Stimulated activated naive B cell treated with anti-CD40 and anti-IgM and Interleukin-4, amounts not matched to agents 10 μg/mL and 1 μg/mL and 100 μg/mL, for 72 hours (primary cell): ENCODE results near the gene PRPF40B.
"Not testable (repeated sequence)": the region's sequence is repeated elsewhere in the genome, so short reads cannot be mapped to it uniquely, and the experiment has no call there.

Experiments
- ATAC-seq, 2 donors: fragments of 150-1000 bp; cut with Tn5 transposase; replicated peaks; 2 replicates each; pipeline ENCODE4 v1.10.0; 2021; ENCODE audit warnings: moderate library complexity in 1 of 2
- DNase-seq: peaks from one replicate; pipeline ENCODE4 v3.0.0; 2021
- H3K27ac Mint-ChIP-seq: one replicate; pipeline ENCODE4 v1.8.0; 2022; ENCODE audit warnings: mild to moderate bottlenecking, mixed read lengths
- H3K27me3 Mint-ChIP-seq, 2 donors: one replicate each; pipeline ENCODE4 v1.8.0; 2022; ENCODE audit warnings: mixed read lengths in 2 of 2
- H3K36me3 Mint-ChIP-seq, 2 donors: one replicate each; pipeline ENCODE4 v1.8.0; 2022; ENCODE audit warnings: mixed read lengths in 2 of 2, mild to moderate bottlenecking in 1 of 2
- H3K4me1 Mint-ChIP-seq, 2 donors: one replicate each; pipeline ENCODE4 v1.8.0; 2022; ENCODE audit warnings: mixed read lengths in 2 of 2, mild to moderate bottlenecking in 1 of 2
- H3K4me3 Mint-ChIP-seq, 2 donors: one replicate each; pipeline ENCODE4 v1.8.0; 2022; ENCODE audit warnings: mild to moderate bottlenecking in 2 of 2, mixed read lengths in 2 of 2, moderate library complexity in 1 of 2
- H3K9me3 Mint-ChIP-seq, 2 donors: one replicate each; pipeline ENCODE4 v1.8.0; 2022; ENCODE audit warnings: mixed read lengths in 2 of 2, mild to moderate bottlenecking in 1 of 2

Gene PRPF40B

GRCh38 chr12:49588721-49589516, 34.4 kb upstream of the PRPF40B start:
- DNase-seq (no peak), ATAC-seq (no peak)
- Mint-ChIP-seq H3K4me1 (peaks cover 3 to 14% of the 10 kb centered on the region in 2 donors), H3K36me3 (peaks cover 31 to 56% of the 10 kb centered on the region in 2 donors), H3K27me3 (no peaks in the 10 kb centered on the region), H3K27ac (no peak overlapping the region), H3K4me3 (no peak overlapping the region), H3K9me3 (peaks cover 5 to 8% of the 10 kb centered on the region in 2 donors)

DNA sequence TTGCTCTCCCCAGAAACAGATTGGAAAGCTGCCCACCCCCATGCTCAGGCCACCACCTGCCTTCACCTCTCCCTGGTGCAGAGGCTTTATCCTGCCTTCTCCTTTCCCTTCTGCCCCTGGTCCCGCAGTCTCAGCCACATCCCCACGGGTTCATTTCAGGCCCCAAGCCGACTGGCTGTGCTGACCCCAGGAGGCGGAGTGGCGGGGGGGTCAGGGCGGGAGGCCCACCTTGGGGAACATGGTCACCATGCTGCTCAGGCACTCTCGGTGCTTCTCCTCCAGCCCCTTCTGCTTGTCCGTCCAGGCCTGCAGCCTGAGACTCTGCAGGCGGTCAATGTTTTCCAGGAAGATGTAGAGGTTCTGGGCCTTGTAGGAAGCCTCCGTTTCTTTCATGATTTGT, 24.8 kb upstream of the PRPF40B start:
- no peak for ATAC-seq
- Mint-ChIP-seq H3K36me3 (peaks cover 11 to 19% of the 10 kb centered on the region in 2 donors), H3K9me3 (no peaks in the 10 kb centered on the region)

DNA sequence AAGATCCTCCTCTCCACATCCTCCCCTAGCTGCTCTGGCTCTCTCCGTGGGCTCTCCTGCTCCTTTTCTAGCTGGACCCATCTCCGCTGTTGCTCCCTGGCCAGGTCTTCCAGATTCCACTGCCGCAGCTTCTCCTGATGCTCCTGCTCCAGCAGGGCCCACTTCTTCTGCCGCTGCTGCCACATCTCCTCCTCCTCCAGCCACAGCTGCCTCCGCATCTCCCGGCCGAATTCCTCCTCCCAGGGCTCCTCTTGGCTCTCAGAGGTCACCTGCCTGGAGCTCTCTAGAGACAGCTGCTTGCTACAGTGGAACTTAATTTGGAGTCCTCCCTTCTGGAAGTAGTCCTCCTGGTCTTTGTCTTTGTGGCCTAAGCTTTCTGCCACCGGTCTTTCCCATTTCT, 23.4 kb upstream of the PRPF40B start:
- H3K27ac Mint-ChIP-seq: no peak overlapping the region
- H3K4me3 Mint-ChIP-seq: no peak overlapping the region
- DNase-seq (no peak), ATAC-seq (no peak)
- H3K9me3 Mint-ChIP-seq: no peaks in the 10 kb centered on the region
- H3K36me3 Mint-ChIP-seq: peaks cover 11 to 18% of the 10 kb centered on the region in 2 donors
- H3K27me3 Mint-ChIP-seq: no peaks in the 10 kb centered on the region
- H3K4me1 Mint-ChIP-seq: peaks cover 0 to 3% of the 10 kb centered on the region in 2 donors

More for the DNA sequence above, 24.8 kb upstream of the PRPF40B start:
- no peak overlapping the region for H3K4me3 Mint-ChIP-seq
- no peak overlapping the region for H3K27ac Mint-ChIP-seq
- peaks cover 0 to 3% of the 10 kb centered on the region in 2 donors for H3K4me1 Mint-ChIP-seq
- no peaks in the 10 kb centered on the region for H3K27me3 Mint-ChIP-seq
- DNase-seq: no peak

GRCh38 chr12:49603721-49604120, 19.6 kb upstream of the PRPF40B start:
- H3K27ac Mint-ChIP-seq: no peak overlapping the region
- peaks cover 11 to 13% of the 10 kb centered on the region in 2 donors for H3K36me3 Mint-ChIP-seq
- no peaks in the 10 kb centered on the region for H3K9me3 Mint-ChIP-seq
- DNase-seq (no peak), ATAC-seq (no peak)
- H3K4me3 Mint-ChIP-seq: no peak overlapping the region
- no peaks in the 10 kb centered on the region for H3K27me3 Mint-ChIP-seq
- H3K4me1 Mint-ChIP-seq: peaks cover 0 to 3% of the 10 kb centered on the region in 2 donors

- no peaks in the 10 kb centered on the region for H3K9me3 Mint-ChIP-seq
- H3K27ac Mint-ChIP-seq: no peak overlapping the region
- H3K36me3 Mint-ChIP-seq: peaks cover 10 to 14% of the 10 kb centered on the region in 2 donors
- no peak overlapping the region for H3K4me3 Mint-ChIP-seq
- no peaks in the 10 kb centered on the region for H3K4me1 Mint-ChIP-seq
- ATAC-seq (no peak), DNase-seq (no peak)
- H3K27me3 Mint-ChIP-seq: no peaks in the 10 kb centered on the region
Measured at GRCh38 chr12:49604856-49605255, 18.5 kb upstream of the PRPF40B start.

- not testable (repeated sequence) for H3K4me1 Mint-ChIP-seq, H3K4me3 Mint-ChIP-seq, H3K27ac Mint-ChIP-seq, H3K27me3 Mint-ChIP-seq, H3K9me3 Mint-ChIP-seq, DNase-seq, ATAC-seq
- peaks cover 3 to 12% of the 10 kb centered on the region in 2 donors for H3K36me3 Mint-ChIP-seq
Measured at GRCh38 chr12:49605539-49605938, 17.8 kb upstream of the PRPF40B start, which contains the start of gene FAM186B. FAM186B (minus strand) TSS chr12:49605639; CDS start chr12:49605477, 162 bp downstream.

DNA sequence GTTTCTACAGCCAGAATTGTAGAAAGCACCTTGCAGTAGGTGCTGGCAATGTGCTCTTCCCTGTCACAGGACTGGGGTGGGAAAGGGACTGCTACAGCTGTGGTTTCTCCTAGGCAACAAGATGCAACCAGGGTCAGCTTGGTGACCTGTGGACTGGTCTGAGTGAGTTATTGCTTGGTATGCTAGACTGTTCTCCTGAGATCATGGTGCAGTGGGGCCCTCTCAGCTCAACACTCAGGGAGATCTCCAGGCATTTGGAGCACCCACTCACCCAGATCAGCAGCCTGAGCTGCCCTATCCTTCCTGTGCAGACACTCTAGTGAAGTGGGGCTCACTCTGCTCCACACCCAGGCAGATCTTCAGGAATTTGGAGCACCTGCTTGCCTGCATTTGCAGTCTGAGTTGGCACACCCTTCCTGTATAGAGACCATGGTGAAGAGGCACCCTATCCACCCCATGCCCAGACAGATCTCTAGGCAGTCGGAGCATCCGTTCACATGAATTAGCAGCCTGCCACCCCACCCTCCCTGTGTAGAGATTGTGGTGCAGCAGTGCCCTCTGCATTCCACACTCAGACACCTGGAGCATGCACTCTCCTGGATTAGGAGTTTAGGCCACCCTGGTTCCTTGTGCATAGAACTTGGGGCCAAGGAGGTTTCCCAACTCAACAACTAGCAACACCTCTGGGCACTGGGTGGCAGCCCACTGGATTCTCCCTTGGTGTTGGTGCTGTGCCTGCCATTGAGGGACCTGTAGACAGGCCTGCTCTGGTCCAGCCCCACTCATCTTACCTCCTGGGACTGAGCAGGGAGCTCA, 14.1 kb upstream of the PRPF40B start:
- H3K27me3 Mint-ChIP-seq: peaks cover 2 to 8% of the 10 kb centered on the region in 2 donors
- H3K4me3 Mint-ChIP-seq: no peak overlapping the region
- no peak overlapping the region for H3K27ac Mint-ChIP-seq
- ATAC-seq (no peak), DNase-seq (no peak)
- peaks cover 0 to 2% of the 10 kb centered on the region in 2 donors for H3K4me1 Mint-ChIP-seq
- H3K36me3 Mint-ChIP-seq: peaks cover 0 to 11% of the 10 kb centered on the region in 2 donors
- H3K9me3 Mint-ChIP-seq: peaks cover 0 to 2% of the 10 kb centered on the region in 2 donors

DNA sequence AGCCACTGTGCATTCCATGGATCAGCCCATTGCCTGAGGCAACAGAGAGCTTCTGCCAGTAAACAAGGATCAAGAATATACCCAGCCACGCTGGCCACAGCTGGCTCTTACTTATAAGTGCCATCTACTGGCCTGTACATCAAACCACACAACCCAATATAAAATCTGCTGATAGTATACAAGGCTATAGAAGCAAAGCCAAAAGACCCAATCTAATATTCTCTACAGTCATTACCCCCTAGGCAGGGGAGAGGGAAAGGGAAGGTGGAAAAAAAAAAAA, 13.5 kb upstream of the PRPF40B start:
- ATAC-seq (no peak), DNase-seq (no peak)
- peaks cover 0 to 2% of the 10 kb centered on the region in 2 donors for H3K4me1 Mint-ChIP-seq
- H3K4me3 Mint-ChIP-seq: no peak overlapping the region
- no peak overlapping the region for H3K27ac Mint-ChIP-seq
- peaks cover 0 to 11% of the 10 kb centered on the region in 2 donors for H3K36me3 Mint-ChIP-seq
- H3K27me3 Mint-ChIP-seq: peaks cover 8 to 9% of the 10 kb centered on the region in 2 donors
- H3K9me3 Mint-ChIP-seq: peaks cover 0 to 2% of the 10 kb centered on the region in 2 donors

DNA sequence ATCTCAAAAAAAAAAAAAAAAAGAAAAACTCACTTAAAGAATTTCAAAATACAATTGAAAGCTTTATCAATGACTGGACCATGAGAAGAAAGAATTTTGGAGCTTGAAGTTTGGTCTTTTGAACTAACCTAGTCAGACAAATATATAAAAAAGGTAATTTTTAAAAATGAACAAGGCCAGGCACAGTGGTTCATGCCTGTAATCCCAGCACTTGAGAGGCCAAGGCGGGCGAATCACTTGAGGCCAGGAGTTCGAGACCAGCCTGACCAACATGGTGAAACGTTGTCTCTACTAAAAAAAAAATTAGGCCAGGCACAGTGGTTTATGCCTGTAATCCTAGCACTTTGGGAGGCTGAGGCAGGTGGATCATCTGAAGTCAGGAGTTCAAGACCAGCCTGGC, 12.6 kb upstream of the PRPF40B start:
- H3K4me3 Mint-ChIP-seq, H3K27ac Mint-ChIP-seq, H3K9me3 Mint-ChIP-seq, H3K27me3 Mint-ChIP-seq, H3K36me3 Mint-ChIP-seq, DNase-seq, ATAC-seq, H3K4me1 Mint-ChIP-seq: not testable (repeated sequence)

GRCh38 chr12:49612210-49612609, 11.2 kb upstream of the PRPF40B start:
- H3K27ac Mint-ChIP-seq: no peak overlapping the region
- peaks cover 8 to 9% of the 10 kb centered on the region in 2 donors for H3K27me3 Mint-ChIP-seq
- peaks cover 0 to 6% of the 10 kb centered on the region in 2 donors for H3K4me1 Mint-ChIP-seq
- H3K4me3 Mint-ChIP-seq: no peak overlapping the region
- H3K9me3 Mint-ChIP-seq: peaks cover 0 to 2% of the 10 kb centered on the region in 2 donors
- peaks cover 0 to 7% of the 10 kb centered on the region in 2 donors for H3K36me3 Mint-ChIP-seq
- no peak for DNase-seq
- no peak for ATAC-seq

DNA sequence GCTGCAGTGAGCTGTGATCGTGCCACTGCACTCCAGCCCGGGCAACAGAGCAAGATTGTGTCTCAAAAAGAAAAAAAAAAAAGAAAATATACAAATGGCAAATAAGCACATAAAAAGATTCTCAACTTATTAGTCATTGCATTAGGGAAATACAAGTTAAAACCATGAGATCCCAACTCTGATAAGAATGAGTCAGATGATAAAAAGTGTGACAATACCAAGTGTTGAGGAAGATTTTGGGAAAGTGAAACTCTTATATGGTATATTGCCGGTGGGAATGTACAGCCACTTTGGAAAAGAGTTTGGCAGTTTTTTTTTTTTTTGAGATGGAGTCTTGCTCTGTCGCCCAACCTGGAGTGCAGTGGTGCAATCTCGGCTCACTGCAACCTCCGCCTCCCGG, 7.6 kb upstream of the PRPF40B start:
- DNase-seq (no peak), ATAC-seq (no peak)
- Mint-ChIP-seq H3K4me3 (no peak overlapping the region), H3K9me3 (no peaks in the 10 kb centered on the region), H3K27me3 (peaks cover 9 to 15% of the 10 kb centered on the region in 2 donors), H3K36me3 (no peaks in the 10 kb centered on the region), H3K4me1 (peaks cover 0 to 6% of the 10 kb centered on the region in 2 donors), H3K27ac (no peak overlapping the region)

DNA sequence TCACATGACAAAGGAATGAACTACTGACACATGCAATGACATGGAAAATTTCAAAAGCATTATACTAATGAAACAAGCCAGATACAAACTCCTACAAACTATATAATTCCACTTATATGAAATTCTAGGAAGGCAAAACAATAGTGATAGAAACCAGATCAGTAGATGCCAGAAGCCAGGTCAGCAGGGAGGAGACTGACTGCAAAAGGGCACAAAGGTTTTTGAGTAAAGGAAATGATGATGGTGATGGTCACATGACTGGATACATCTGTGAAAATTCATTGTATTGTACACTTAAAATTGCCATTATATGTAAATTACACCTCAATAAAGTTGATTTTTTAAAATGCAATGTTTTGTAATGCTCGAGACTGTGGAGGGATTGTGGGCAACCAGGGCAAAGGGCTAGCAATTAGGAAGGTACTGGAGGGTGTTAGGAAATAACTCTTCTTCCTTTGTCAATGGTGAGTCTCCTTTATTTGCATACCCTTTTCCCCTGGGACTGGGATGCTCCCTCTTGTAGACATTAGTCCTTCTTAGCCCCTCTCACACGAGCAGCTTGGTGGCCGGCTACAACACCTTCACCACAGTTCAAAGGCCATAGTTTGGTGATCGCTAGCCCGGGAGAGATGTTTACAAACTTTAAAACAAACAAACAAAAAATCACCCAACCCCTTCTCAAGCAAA, 6.7 kb upstream of the PRPF40B start:
- no peak overlapping the region for H3K27ac Mint-ChIP-seq
- DNase-seq (no peak), ATAC-seq (no peak)
- no peaks in the 10 kb centered on the region for H3K36me3 Mint-ChIP-seq
- peaks cover 9 to 15% of the 10 kb centered on the region in 2 donors for H3K27me3 Mint-ChIP-seq
- H3K4me1 Mint-ChIP-seq: peaks cover 9 to 13% of the 10 kb centered on the region in 2 donors
- no peaks in the 10 kb centered on the region for H3K9me3 Mint-ChIP-seq
- no peak overlapping the region for H3K4me3 Mint-ChIP-seq

DNA sequence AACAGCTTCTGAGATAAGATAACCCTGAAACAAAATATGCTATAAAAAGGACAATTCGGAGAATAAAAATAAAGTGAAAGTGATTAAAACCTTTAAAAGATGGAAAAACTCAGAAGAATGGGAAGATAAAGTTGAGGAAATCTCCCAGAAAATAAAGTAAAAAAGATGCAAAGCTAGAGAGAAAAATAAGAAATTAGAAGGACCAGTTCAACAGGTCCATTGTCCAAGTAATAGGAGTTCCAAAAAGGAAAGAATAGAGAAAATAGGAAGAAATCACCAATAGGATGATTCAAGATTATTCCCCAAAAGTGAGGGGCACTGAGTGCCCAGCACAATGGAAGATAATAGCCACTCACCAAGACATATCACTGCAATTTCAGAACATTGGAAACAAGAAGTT, 4.8 kb upstream of the PRPF40B start:
- Mint-ChIP-seq H3K4me3 (no peak overlapping the region), H3K9me3 (no peaks in the 10 kb centered on the region), H3K36me3 (no peaks in the 10 kb centered on the region), H3K4me1 (peaks cover 13 to 19% of the 10 kb centered on the region in 2 donors), H3K27me3 (peaks cover 3 to 15% of the 10 kb centered on the region in 2 donors), H3K27ac (no peak overlapping the region)
- no peak for ATAC-seq
- DNase-seq: no peak

GRCh38 chr12:49619286-49619685, 4.1 kb upstream of the PRPF40B start:
- no peaks in the 10 kb centered on the region for H3K36me3 Mint-ChIP-seq
- H3K9me3 Mint-ChIP-seq: no peaks in the 10 kb centered on the region
- H3K27me3 Mint-ChIP-seq: peaks cover 2 to 12% of the 10 kb centered on the region in 2 donors
- DNase-seq (no peak), ATAC-seq (no peak)
- H3K4me3 Mint-ChIP-seq: no peak overlapping the region
- H3K27ac Mint-ChIP-seq: peak overlapping the region; percentile 20
- H3K4me1 Mint-ChIP-seq: peaks cover 16 to 19% of the 10 kb centered on the region in 2 donors
